ENCODE data around the gene HBB. TPM values are rescaled to one million over a fixed set of nuclear protein-coding genes. Genes with fewer than 3 reads are reported as not detected.
"Not testable (repeated sequence)": the region's sequence is repeated elsewhere in the genome, so short reads cannot be mapped to it uniquely, and the experiment has no call there.

The HBB gene
- total and polyA plus RNA-seq, 5 donors = 3.0 to 190 (median 89.7) TPM

DNA sequence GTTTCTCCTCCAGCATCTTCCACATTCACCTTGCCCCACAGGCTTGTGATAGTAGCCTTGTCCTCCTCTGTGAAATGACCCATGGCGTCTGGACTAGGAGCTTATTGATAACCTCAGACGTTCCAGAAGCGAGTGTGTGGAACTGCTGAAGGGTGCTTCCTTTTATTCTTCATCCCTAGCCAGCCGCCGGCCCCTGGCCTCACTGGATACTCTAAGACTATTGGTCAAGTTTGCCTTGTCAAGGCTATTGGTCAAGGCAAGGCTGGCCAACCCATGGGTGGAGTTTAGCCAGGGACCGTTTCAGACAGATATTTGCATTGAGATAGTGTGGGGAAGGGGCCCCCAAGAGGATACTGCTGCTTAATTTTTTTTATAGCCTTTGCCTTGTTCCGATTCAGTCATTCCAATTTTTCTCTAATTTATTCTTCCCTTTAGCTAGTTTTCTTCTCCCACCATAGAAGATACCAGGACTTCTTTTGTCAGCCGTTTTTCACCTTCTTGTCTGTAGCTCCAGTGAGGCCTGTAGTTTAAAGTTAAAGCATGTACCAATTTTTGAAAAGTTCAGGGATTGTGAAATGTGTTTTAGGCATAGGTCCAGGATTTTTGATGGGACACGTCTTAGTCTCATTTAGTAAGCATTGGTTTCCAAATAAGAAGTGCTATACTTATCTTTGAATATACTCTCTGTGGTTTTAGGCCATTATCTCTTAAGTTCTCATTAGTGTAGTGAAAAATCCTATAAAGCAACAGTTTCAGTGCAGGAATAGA, 28.0 kb upstream of the HBB start, which contains the start of gene HBG2:
Gene HBG2, minus strand, starts transcription at position 136 of the 768 bp plus-strand sequence. Its CDS starts 53 bp downstream, at position 83.
- 53% methylated on average over 4 of the region's 9 CpGs for WGBS
- H3K4me1 ChIP-seq (ENCODE audit: control insufficient read depth, insufficient read depth, low read length); H3K4me3 ChIP-seq (ENCODE audit: low read length); intact Hi-C loops (cut with DNase I); H3K27ac ChIP-seq (ENCODE audit: low read length); H3K27me3 ChIP-seq (ENCODE audit: control insufficient read depth, insufficient read depth); DNase-seq; H3K9me3 ChIP-seq (ENCODE audit: control insufficient read depth, low read length): not testable (repeated sequence)
- peak in 1 of 2 donors; percentile 13 for ATAC-seq

DNA sequence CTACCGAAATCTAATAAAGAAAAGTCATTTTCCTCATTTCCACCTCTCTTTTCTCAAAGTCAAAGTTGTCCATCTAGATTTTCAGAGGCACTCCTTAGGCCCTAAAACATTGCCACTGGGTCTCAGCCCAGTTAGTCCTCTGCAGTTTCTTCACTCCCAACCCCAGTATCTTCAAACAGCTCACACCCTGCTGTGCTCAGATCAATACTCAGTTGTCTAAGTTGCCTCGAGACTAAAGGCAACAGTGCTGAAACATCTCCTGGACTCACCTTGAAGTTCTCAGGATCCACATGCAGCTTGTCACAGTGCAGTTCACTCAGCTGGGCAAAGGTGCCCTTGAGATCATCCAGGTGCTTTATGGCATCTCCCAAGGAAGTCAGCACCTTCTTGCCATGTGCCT, 27.2 kb upstream of the HBB start:
- H3K9me3 ChIP-seq (ENCODE audit: control insufficient read depth, low read length); DNase-seq; H3K27ac ChIP-seq (ENCODE audit: low read length); H3K4me3 ChIP-seq (ENCODE audit: low read length); ATAC-seq; H3K4me1 ChIP-seq (ENCODE audit: control insufficient read depth, insufficient read depth, low read length); intact Hi-C loops (cut with DNase I); H3K27me3 ChIP-seq (ENCODE audit: control insufficient read depth, insufficient read depth): not testable (repeated sequence)
- 73% methylated on average over 2 of the region's 2 CpGs for WGBS

DNA sequence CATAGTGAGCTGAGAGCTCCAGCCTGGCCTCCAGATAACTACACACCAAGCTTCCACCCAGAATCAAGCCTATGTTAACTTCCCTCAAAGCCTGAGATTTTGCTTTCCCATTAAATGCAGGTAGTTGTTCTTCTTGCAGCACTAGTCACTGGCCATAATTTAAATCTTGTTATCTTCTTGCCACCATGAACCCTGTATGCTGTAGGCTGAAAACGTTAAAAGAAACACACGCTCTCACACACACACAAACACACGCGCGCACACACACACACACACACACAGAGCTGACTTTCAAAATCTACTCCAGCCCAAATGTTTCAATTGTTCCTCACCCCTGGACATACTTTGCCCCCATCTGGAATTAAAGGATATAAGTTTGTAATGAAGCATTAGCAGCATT, 26.6 kb upstream of the HBB start:
- H3K4me3 ChIP-seq (ENCODE audit: low read length); intact Hi-C loops (cut with DNase I): not testable (repeated sequence)
- WGBS = 87% methylated on average over 5 of the region's 5 CpGs

DNA sequence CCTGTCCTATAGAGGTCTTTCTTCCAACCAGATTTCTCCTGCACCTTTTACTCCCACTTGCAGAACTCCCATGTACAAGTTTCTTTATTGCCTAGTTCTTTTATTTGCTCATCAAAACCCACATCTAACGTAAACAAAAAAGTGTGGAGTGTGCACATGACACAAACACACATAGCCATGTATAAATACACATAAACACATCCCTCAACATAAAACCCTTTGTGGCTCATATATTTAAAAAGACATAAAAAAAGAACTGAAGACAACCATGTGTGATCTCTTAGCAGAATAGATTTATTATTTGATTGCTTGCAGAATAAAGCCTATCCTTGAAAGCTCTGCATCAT, 26.0 kb upstream of the HBB start:
- no peaks in the 10 kb centered on the region for H3K9me3 ChIP-seq (ENCODE audit: control insufficient read depth, low read length)
- no peak for DNase-seq
- no peaks in the 10 kb centered on the region for H3K27me3 ChIP-seq (ENCODE audit: control insufficient read depth, insufficient read depth)
- no peak for ATAC-seq
- WGBS = 76% methylated on average over 1 of the region's 1 CpG
- no peak overlapping the region for H3K4me3 ChIP-seq (ENCODE audit: low read length)
- H3K4me1 ChIP-seq (ENCODE audit: control insufficient read depth, insufficient read depth, low read length) = no peaks in the 10 kb centered on the region
- intact Hi-C loops (cut with DNase I) = no loop called here
- H3K27ac ChIP-seq (ENCODE audit: low read length) = no peak overlapping the region

More for the DNA sequence above, 26.6 kb upstream of the HBB start:
- H3K27me3 ChIP-seq (ENCODE audit: control insufficient read depth, insufficient read depth); ATAC-seq; H3K9me3 ChIP-seq (ENCODE audit: control insufficient read depth, low read length); H3K4me1 ChIP-seq (ENCODE audit: control insufficient read depth, insufficient read depth, low read length); DNase-seq; H3K27ac ChIP-seq (ENCODE audit: low read length): not testable (repeated sequence)

DNA sequence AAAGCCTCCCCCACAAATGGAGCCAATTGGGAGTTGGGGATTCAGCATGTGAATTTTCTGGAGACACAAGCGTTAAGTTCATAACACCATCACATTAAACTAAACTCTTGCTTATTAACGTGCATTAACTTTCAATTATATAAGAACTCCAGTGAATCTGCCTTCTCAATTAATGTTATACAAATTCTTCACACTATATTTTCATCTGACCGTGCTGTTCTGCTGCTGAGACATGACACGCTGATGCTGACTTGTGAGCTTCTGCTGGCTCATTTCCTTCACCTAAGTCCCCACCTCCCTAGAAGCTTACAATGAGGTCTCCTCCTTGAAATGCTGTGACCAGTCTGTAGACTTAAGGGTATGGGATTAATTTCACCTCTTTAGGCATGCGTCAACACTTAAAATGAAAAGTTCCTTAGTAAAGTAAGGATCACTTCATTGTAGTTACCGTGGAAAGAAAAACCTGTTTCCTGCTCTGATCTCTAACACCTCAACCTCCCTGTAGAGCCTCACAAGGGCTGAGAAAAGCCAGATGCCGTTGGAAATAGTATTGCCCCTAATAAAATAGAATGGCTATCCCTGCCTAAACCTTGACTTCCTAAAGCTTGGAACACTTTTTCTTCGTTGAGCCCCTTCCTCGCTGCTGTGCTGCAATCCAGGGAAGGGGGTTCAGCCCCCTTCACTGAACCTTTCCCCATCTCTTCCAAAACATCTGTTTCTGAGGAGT, 25.5 kb upstream of the HBB start:
- no peak overlapping the region for H3K4me3 ChIP-seq (ENCODE audit: low read length)
- DNase-seq (no peak), ATAC-seq (no peak)
- H3K27ac ChIP-seq (ENCODE audit: low read length) = no peak overlapping the region
- 76% methylated on average over 9 of the region's 9 CpGs for WGBS
- no peaks in the 10 kb centered on the region for H3K9me3 ChIP-seq (ENCODE audit: control insufficient read depth, low read length)
- H3K4me1 ChIP-seq (ENCODE audit: control insufficient read depth, insufficient read depth, low read length) = no peaks in the 10 kb centered on the region
- H3K27me3 ChIP-seq (ENCODE audit: control insufficient read depth, insufficient read depth) = no peaks in the 10 kb centered on the region
- intact Hi-C loops (cut with DNase I) = no loop called here

DNA sequence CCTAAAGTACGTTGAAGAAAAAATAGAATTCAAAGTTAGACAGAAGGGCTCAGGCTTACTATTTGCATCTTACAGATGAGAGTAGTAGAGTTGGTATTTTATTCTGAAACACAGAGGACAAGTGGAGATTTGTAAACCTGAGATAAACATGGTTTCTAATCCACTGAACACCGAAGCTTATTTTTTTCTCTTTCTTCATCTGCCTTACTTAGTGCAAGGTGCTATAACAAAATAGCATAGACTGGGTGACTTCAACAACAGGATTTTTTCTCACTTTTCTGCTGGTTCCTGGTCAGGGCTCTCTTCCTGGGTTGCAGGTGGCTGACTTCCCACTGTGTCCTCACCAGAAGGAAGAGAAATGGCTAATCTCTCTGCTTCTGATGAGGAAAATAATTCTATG, 24.9 kb upstream of the HBB start:
- Histone ChIP-seq H3K4me3 (ENCODE audit: low read length) (no peak overlapping the region), H3K9me3 (ENCODE audit: control insufficient read depth, low read length) (no peaks in the 10 kb centered on the region), H3K27ac (ENCODE audit: low read length) (no peak overlapping the region), H3K27me3 (ENCODE audit: control insufficient read depth, insufficient read depth) (no peaks in the 10 kb centered on the region), H3K4me1 (ENCODE audit: control insufficient read depth, insufficient read depth, low read length) (no peaks in the 10 kb centered on the region)
- DNase-seq = no peak
- 68% methylated on average over 2 of the region's 2 CpGs for WGBS
- intact Hi-C loops (cut with DNase I) = no loop called here
- ATAC-seq = no peak

DNA sequence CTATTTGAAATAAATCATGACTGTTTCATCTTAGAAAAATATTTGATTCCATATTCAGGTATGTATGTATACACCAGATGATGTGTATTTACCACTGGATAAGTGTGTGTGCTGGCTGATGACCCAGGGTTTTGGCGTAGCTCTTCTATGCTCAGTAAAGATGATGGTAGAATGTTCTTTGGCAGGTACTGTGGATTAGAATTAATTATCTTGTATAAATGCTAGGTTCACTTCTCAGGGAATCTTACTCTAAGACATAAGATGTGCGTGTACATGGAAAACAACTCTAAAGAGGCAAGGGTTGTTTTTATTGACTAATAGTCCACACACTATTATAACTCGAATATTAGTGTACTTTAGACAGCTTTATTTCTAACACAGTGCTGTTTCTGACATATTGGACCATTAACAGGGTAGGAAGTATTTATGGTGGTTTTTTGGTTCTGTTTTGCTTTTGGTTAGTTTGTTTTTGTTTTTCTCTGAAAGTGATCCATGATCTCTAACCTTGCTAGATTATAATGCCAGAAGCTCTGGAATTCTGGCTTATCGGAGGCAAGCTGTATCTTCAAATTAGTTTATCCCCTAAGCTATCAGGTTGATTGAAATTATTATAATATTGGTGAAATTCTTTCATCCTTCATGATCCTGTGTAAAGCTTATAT, 23.8 kb upstream of the HBB start:
- H3K4me3 ChIP-seq (ENCODE audit: low read length) = no peak overlapping the region
- WGBS = 84% methylated on average over 4 of the region's 4 CpGs
- no peaks in the 10 kb centered on the region for H3K27me3 ChIP-seq (ENCODE audit: control insufficient read depth, insufficient read depth)
- DNase-seq (no peak), ATAC-seq (no peak)
- no peak overlapping the region for H3K27ac ChIP-seq (ENCODE audit: low read length)
- intact Hi-C loops (cut with DNase I) = no loop called here
- no peaks in the 10 kb centered on the region for H3K4me1 ChIP-seq (ENCODE audit: control insufficient read depth, insufficient read depth, low read length)
- no peaks in the 10 kb centered on the region for H3K9me3 ChIP-seq (ENCODE audit: control insufficient read depth, low read length)

DNA sequence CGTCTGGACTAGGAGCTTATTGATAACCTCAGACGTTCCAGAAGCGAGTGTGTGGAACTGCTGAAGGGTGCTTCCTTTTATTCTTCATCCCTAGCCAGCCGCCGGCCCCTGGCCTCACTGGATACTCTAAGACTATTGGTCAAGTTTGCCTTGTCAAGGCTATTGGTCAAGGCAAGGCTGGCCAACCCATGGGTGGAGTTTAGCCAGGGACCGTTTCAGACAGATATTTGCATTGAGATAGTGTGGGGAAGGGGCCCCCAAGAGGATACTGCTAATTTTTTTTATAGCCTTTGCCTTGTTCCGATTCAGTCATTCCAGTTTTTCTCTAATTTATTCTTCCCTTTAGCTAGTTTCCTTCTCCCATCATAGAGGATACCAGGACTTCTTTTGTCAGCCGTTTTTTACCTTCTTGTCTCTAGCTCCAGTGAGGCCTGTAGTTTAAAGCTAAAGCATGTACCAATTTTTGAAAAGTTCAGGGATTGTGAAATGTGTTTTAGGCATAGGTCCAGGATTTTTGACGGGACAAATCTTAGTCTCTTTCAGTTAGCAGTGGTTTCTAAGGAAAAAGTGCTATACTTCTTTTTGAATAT, 23.0 kb upstream of the HBB start, which contains the start of gene HBG1:
Gene HBG1, minus strand, starts transcription at position 51 of the 590 bp plus-strand sequence. CDS start 53 bp downstream, outside the sequence.
- intact Hi-C loops (cut with DNase I); DNase-seq; H3K4me3 ChIP-seq (ENCODE audit: low read length); H3K4me1 ChIP-seq (ENCODE audit: control insufficient read depth, insufficient read depth, low read length); H3K27ac ChIP-seq (ENCODE audit: low read length); H3K27me3 ChIP-seq (ENCODE audit: control insufficient read depth, insufficient read depth); H3K9me3 ChIP-seq (ENCODE audit: control insufficient read depth, low read length); ATAC-seq: not testable (repeated sequence)
- WGBS = 56% methylated on average over 3 of the region's 9 CpGs

DNA sequence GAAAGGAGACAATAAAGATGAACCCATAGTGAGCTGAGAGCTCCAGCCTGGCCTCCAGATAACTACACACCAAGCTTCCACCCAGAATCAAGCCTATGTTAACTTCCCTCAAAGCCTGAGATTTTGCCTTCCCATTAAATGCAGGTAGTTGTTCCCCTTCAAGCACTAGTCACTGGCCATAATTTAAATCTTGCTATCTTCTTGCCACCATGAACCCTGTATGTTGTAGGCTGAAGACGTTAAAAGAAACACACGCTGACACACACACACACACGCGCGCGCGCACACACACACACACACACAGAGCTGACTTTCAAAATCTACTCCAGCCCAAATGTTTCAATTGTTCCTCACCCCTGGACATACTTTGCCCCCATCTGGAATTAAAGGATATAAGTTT, 21.6 kb upstream of the HBB start:
- intact Hi-C loops (cut with DNase I); DNase-seq: not testable (repeated sequence)

DNA sequence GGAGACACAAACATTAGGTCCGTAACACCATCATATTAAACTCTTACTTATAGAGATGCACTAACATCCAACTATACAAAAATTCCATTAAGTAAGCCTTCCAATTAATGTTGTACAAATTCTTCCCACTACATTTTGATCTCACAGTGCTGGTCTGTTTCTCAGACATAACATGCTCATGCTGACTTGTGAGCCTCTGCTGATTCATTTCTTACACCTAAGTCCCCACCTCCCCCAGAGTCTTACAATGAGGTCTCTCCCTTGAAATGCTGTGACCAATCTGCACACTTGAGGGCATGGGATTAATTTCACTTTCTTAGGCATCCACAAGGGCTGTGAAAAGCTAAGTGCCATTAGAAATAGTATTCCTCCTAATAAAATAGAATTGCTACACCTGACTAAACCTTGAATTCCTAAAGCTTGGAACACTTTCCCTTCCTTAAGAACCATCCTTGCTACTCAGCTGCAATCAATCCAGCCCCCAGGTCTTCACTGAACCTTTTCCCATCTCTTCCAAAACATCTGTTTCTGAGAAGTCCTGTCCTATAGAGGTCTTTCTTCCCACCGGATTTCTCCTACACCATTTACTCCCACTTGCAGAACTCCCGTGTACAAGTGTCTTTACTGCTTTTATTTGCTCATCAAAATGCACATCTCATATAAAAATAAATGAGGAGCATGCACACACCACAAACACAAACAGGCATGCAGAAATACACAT, 20.8 kb upstream of the HBB start:
- H3K27ac ChIP-seq (ENCODE audit: low read length) = no peak overlapping the region
- intact Hi-C loops (cut with DNase I) = no loop called here
- DNase-seq (no peak), ATAC-seq (no peak)
- H3K27me3 ChIP-seq (ENCODE audit: control insufficient read depth, insufficient read depth) = no peaks in the 10 kb centered on the region
- 76% methylated on average over 3 of the region's 3 CpGs for WGBS
- H3K4me3 ChIP-seq (ENCODE audit: low read length) = no peak overlapping the region
- H3K9me3 ChIP-seq (ENCODE audit: control insufficient read depth, low read length) = no peaks in the 10 kb centered on the region
- H3K4me1 ChIP-seq (ENCODE audit: control insufficient read depth, insufficient read depth, low read length) = no peaks in the 10 kb centered on the region

More for the DNA sequence above, 21.6 kb upstream of the HBB start:
- WGBS = 24% methylated on average over 7 of the region's 7 CpGs
- not testable (repeated sequence) for H3K4me1 ChIP-seq (ENCODE audit: control insufficient read depth, insufficient read depth, low read length); H3K27ac ChIP-seq (ENCODE audit: low read length); H3K27me3 ChIP-seq (ENCODE audit: control insufficient read depth, insufficient read depth); ATAC-seq; H3K9me3 ChIP-seq (ENCODE audit: control insufficient read depth, low read length); H3K4me3 ChIP-seq (ENCODE audit: low read length)
